Gastrocnemius medialis (tissue), 4 donors: ENCODE results near the gene TMEM255B.

Experiments used
- POLR2A ChIP-seq, 2 donors: fragments of 450-650 bp; IDR thresholded peaks; one replicate each; pipeline ENCODE4 v1.6.1; 2017; ENCODE audit warnings: antibody characterized with exemption in 2 of 2, mild to moderate bottlenecking in 2 of 2, moderate library complexity in 2 of 2
- TF ChIP-seq, protein P1 (sequence below), 5 experiments: fragments of 450-650 bp in 3 of 5; fragments of 200-600 bp in 2 of 5; sonication (generic) in 2 of 5; IDR thresholded peaks in 4 of 5; conservative IDR thresholded peaks in 1 of 5; 1 replicate in 4 of 5; 2 replicates in 1 of 5; pipeline ENCODE4 v1.5.1; 2016 to 2019; ENCODE audit warnings: antibody characterized with exemption in 5 of 5, mild to moderate bottlenecking in 3 of 5, moderate library complexity in 3 of 5

DNA sequence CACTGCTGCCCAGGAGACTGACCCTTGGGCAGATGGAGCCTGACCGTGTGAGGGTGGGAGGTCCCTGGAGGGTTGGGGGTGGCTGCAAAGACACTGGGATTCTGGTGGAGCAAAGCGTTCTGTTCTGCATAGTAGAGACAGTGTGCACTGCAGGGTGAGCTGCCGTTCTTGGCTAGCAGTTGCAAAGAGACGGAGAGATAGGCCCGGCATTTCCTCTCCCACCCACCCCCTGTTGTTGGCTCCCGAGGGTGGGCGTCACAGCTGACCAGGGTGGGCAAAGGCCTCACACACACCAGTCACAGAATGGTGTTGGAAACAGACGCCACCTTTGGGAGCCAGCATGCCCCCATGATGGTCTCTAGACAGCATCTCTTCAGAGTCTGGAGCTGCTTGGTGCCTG lies 11.4 kb downstream of the TMEM255B start:
- TF ChIP-seq, protein P1, sequence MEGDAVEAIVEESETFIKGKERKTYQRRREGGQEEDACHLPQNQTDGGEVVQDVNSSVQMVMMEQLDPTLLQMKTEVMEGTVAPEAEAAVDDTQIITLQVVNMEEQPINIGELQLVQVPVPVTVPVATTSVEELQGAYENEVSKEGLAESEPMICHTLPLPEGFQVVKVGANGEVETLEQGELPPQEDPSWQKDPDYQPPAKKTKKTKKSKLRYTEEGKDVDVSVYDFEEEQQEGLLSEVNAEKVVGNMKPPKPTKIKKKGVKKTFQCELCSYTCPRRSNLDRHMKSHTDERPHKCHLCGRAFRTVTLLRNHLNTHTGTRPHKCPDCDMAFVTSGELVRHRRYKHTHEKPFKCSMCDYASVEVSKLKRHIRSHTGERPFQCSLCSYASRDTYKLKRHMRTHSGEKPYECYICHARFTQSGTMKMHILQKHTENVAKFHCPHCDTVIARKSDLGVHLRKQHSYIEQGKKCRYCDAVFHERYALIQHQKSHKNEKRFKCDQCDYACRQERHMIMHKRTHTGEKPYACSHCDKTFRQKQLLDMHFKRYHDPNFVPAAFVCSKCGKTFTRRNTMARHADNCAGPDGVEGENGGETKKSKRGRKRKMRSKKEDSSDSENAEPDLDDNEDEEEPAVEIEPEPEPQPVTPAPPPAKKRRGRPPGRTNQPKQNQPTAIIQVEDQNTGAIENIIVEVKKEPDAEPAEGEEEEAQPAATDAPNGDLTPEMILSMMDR (IDR thresholded peaks at IDR 0.05 in 4 of 5, conservative IDR thresholded peaks at IDR 0.05 in 1 of 5) = no peak
- no peak for TF ChIP-seq POLR2A (IDR thresholded peaks at IDR 0.05)
